HL-60 (cell line): ENCODE data around the gene USP11.

ENCODE experiments used
- DNase-seq, 2 experiments: peaks; one replicate each; pipeline ENCODE4 v3.0.0-alpha.2; 2010 to 2020; ENCODE audit warnings: low read depth in 1 of 2, low spot score in 1 of 2
- H3K27ac ChIP-seq: fragments of 250-450 bp; sonication (Bioruptor Pico); replicated peaks from 2 replicates; pipeline ENCODE4 v1.5.1; 2020; ENCODE audit warnings: mild to moderate bottlenecking, moderate library complexity
- H3K27me3 ChIP-seq: fragments of 250-450 bp; sonication (Bioruptor Pico); 2 replicates; pipeline ENCODE4 v1.5.1; 2021; ENCODE audit warnings: mild to moderate bottlenecking, moderate library complexity; ENCODE audit not compliant: insufficient read depth, poor library complexity, severe bottlenecking
- H3K4me3 ChIP-seq: replicated peaks from 2 replicates; pipeline ENCODE4 v1.5.1; 2011; ENCODE audit warnings: mild to moderate bottlenecking, control low read depth, low read length; ENCODE audit not compliant: insufficient read depth
- CTCF ChIP-seq: IDR thresholded peaks from one replicate; pipeline ENCODE4 v1.5.1; 2011; ENCODE audit warnings: low read length, control low read depth, inconsistent platforms; ENCODE audit not compliant: insufficient read depth
- GABPA ChIP-seq: IDR thresholded peaks from 2 replicates; pipeline ENCODE4 v1.6.1; 2012; ENCODE audit warnings: low read depth
- POLR2AphosphoS5 ChIP-seq: IDR thresholded peaks from 2 replicates; pipeline ENCODE4 v1.6.1; 2012; ENCODE audit warnings: low read depth
- REST ChIP-seq: IDR thresholded peaks from 2 replicates; pipeline ENCODE4 v1.6.1; 2012; ENCODE audit warnings: low read depth; ENCODE audit not compliant: insufficient replicate concordance
- SPI1 ChIP-seq: IDR thresholded peaks from 2 replicates; pipeline ENCODE4 v1.6.1; 2012; ENCODE audit warnings: low read depth, mild to moderate bottlenecking, borderline replicate concordance

USP11 gene

GRCh38 chrX:47222751-47223350 lies 10.0 kb upstream of the USP11 start:
- Histone ChIP-seq H3K27me3 (no peaks in the 10 kb centered on the region), H3K27ac (no peak overlapping the region), H3K4me3 (no peak overlapping the region)
- no peak for DNase-seq
- TF ChIP-seq GABPA (no peak), SPI1 (no peak), REST (no peak), POLR2AphosphoS5 (no peak), CTCF (no peak)

- no peaks in the 10 kb centered on the region for H3K27me3 ChIP-seq
- H3K27ac ChIP-seq, result no peak overlapping the region
- H3K4me3 ChIP-seq, result no peak overlapping the region
- no peak for TF ChIP-seq POLR2AphosphoS5
- no peak for TF ChIP-seq REST
- no peak for TF ChIP-seq GABPA
- TF ChIP-seq CTCF, result no peak
- no peak for TF ChIP-seq SPI1
- no peak for DNase-seq
Observed at GRCh38 chrX:47223476-47224250, 9.1 kb upstream of the USP11 start.

- no peak overlapping the region for H3K27ac ChIP-seq
- H3K27me3 ChIP-seq, result no peaks in the 10 kb centered on the region
- DNase-seq, result no peak
- H3K4me3 ChIP-seq, result no peak overlapping the region
- TF ChIP-seq GABPA (no peak), CTCF (no peak), REST (no peak), SPI1 (no peak)
Observed at GRCh38 chrX:47224266-47224895, 8.4 kb upstream of the USP11 start.
